Measurements from ENCODE around the gene RUNX2.

Gene RUNX2

DNA sequence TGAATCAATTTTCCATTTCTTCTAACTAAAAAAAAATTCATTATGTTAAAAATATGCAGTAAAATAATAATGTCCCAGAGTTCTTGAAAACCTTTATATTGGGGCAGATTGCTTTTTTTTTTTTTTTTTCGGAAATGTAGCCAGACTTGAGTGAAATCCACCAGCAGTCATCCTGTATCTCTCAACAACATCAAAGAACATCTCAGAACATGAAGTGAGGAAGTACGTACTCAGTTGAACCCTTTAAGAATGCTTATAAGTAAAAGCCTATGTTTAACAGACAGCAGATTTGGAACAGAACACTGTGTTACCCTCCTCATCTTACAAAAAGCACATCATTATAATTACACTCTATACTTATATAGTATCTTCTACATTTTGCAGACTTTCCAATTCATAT lies 100.6 kb downstream of the RUNX2 start:
- Histone ChIP-seq H3K9me3 (ENCODE audit: control insufficient read depth, low read length) (no peaks in the 10 kb centered on the region), H3K9ac (ENCODE audit: low read length) (no peak overlapping the region), H3K4me1 (ENCODE audit: control insufficient read depth, insufficient read depth, low read length) (peaks cover 3% of the 10 kb centered on the region)

DNA sequence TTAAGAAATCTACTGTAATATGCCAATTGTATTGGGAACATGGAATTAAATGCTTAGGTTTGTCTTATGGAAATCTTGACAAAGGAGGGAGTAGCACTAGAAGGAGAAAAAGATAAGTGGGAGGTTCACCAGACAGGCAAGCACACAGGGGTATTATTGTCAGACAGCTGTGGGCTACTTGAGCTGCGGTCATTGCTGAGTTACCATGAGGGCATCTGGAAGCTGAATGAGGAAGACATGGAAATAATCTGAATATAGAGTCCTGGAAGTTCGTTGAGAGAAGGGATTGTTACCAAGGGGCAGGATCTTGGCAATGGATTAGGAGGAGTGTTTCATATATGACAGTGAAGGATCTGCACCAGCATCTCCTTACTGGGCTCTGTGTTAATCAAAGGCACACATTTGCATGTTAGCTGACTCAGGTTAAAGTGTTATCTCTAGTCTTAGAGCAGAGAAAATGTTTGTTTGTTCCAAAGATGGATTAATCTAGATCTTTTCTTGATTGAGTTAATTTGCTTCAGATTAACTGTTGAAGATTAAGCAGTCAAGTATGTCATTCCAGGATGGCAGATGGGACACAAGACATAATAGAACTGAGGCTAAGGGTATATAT lies 102.6 kb downstream of the RUNX2 start:
- Histone ChIP-seq H3K9me3 (ENCODE audit: control insufficient read depth, low read length) (no peaks in the 10 kb centered on the region), H3K4me1 (ENCODE audit: control insufficient read depth, insufficient read depth, low read length) (peaks cover 5% of the 10 kb centered on the region), H3K4me3 (ENCODE audit: low read length) (no peak overlapping the region), H3K9ac (ENCODE audit: low read length) (no peak overlapping the region), H3K27me3 (ENCODE audit: control insufficient read depth, insufficient read depth, low read length) (no peaks in the 10 kb centered on the region), H3K36me3 (ENCODE audit: control insufficient read depth, insufficient read depth, low read length) (no peaks in the 10 kb centered on the region)

More for the DNA sequence above, 100.6 kb downstream of the RUNX2 start:
- Histone ChIP-seq H3K27me3 (ENCODE audit: control insufficient read depth, insufficient read depth, low read length) (peaks cover 12% of the 10 kb centered on the region), H3K36me3 (ENCODE audit: control insufficient read depth, insufficient read depth, low read length) (no peaks in the 10 kb centered on the region), H3K4me3 (ENCODE audit: low read length) (no peak overlapping the region)

DNA sequence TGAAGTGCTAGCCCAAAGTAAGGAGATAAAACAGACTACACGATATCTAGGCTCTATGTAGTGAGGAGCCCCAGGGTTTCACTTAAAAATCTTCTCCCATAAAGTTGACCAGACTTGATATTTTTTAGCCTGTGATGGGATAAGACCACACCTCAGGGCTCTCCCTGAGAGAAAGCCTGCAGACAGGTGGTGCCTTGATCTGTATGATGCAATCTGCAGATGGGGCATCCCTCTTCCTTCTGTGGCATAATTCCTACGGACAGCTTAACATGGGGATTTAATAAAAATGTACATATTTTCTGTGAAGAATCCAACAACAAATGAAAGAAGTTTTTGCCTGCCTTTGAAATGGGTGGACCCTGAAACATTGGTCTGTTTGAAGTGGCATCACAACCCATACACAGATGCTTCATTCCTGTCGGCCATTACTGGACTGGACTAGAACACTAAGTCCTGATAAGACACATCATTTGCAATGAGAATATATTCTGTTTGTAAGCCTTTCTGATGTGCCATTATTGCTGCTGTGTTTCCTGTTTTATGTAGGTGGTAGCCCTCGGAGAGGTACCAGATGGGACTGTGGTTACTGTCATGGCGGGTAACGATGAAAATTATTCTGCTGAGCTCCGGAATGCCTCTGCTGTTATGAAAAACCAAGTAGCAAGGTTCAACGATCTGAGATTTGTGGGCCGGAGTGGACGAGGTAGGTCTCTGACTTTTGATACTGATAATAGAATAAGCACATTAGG lies 103.4 kb downstream of the RUNX2 start:
- Histone ChIP-seq H3K9ac (ENCODE audit: low read length) (no peak overlapping the region), H3K4me1 (ENCODE audit: control insufficient read depth, insufficient read depth, low read length) (peaks cover 7% of the 10 kb centered on the region), H3K27me3 (ENCODE audit: control insufficient read depth, insufficient read depth, low read length) (no peaks in the 10 kb centered on the region), H3K4me3 (ENCODE audit: low read length) (no peak overlapping the region), H3K36me3 (ENCODE audit: control insufficient read depth, insufficient read depth, low read length) (no peaks in the 10 kb centered on the region), H3K9me3 (ENCODE audit: control insufficient read depth, low read length) (no peaks in the 10 kb centered on the region)

DNA sequence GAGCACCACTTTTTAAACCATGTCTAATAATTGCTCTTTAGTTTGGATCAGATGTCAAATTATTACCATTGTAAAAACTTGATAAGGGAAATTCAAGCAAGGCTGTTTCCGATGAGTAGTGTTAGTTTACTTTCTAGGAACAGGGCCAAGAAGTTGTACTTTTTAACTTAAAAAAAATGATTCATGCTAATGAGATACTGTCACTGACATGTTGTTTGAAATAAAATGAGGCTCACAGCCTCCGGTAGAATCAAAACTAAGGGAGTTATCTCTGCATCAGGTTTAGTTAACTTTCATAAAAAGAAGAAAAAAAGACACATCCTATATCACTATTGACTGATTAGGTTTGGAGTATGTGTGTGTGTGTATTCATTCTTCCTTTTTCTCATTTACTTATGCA lies 104.8 kb downstream of the RUNX2 start:
- Histone ChIP-seq H3K9ac (ENCODE audit: low read length) (no peak overlapping the region), H3K27me3 (ENCODE audit: control insufficient read depth, insufficient read depth, low read length) (no peaks in the 10 kb centered on the region), H3K4me1 (ENCODE audit: control insufficient read depth, insufficient read depth, low read length) (peaks cover 15% of the 10 kb centered on the region), H3K36me3 (ENCODE audit: control insufficient read depth, insufficient read depth, low read length) (no peaks in the 10 kb centered on the region), H3K4me3 (ENCODE audit: low read length) (no peak overlapping the region), H3K9me3 (ENCODE audit: control insufficient read depth, low read length) (no peaks in the 10 kb centered on the region)

DNA sequence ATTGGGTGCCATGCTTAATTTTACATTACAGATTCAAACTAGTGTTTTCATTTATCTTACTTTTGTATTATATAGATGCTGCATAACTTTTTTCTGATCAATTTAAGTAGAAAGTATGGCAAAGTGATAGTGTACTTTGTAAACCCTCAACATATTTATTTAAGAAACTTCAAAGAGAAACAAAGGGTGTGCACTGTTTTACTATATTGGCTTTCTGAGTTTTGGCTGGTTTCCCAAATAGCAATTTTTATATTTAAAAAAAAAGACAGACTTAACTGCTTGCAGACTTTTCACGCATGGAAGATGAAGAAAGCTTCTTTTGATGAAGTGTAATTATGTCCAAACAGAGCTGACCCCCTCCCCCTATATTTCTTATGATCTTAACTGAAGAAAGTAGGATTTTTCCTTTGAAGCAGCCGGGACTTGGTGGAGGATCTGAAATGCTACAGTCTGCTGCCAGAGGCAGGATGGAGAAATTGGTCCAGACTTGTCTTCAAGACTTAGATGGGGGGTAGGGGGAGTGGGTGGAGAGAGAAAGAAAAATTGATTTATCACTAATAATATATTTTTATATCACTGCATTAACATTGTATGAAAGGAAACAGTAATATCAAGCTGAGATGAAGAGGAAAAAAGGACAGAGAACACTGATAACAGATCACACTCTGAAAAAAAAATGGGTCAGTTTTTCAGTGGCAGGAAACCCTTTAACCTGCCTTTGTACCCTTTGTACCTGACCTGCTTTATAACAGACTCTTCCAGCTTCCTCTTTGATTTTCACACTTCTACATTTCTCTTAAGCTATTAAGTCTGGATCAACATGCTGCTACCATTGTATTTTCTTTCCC lies 105.6 kb downstream of the RUNX2 start:
- no peak overlapping the region for H3K4me3 ChIP-seq (ENCODE audit: low read length)
- H3K4me1 ChIP-seq (ENCODE audit: control insufficient read depth, insufficient read depth, low read length) = peaks cover 15% of the 10 kb centered on the region
- H3K36me3 ChIP-seq (ENCODE audit: control insufficient read depth, insufficient read depth, low read length) = no peaks in the 10 kb centered on the region

DNA sequence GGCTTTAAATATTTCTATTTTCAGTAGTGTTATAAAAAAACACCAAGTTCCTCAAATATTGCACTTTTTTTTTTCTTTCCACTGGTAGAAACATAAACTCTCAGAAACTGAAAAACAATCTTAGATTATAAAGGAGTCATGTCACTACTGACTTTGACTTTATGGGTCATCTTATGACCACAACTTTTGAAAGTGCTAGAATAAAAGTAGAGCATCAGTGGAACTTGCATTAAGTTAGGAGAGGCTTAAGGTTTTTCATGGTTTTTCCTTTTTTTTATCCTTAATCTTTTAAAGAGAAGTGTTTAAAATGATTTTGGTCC lies 106.2 kb downstream of the RUNX2 start:
- H3K9ac ChIP-seq (ENCODE audit: low read length) = no peak overlapping the region
- H3K27me3 ChIP-seq (ENCODE audit: control insufficient read depth, insufficient read depth, low read length) = no peaks in the 10 kb centered on the region
- H3K4me1 ChIP-seq (ENCODE audit: control insufficient read depth, insufficient read depth, low read length) = peaks cover 15% of the 10 kb centered on the region
- H3K4me3 ChIP-seq (ENCODE audit: low read length) = no peak overlapping the region
- H3K36me3 ChIP-seq (ENCODE audit: control insufficient read depth, insufficient read depth, low read length) = no peaks in the 10 kb centered on the region
- no peaks in the 10 kb centered on the region for H3K9me3 ChIP-seq (ENCODE audit: control insufficient read depth, low read length)

More for the DNA sequence above, 105.6 kb downstream of the RUNX2 start:
- H3K9ac ChIP-seq (ENCODE audit: low read length) = no peak overlapping the region
- H3K9me3 ChIP-seq (ENCODE audit: control insufficient read depth, low read length) = no peaks in the 10 kb centered on the region
- no peaks in the 10 kb centered on the region for H3K27me3 ChIP-seq (ENCODE audit: control insufficient read depth, insufficient read depth, low read length)

DNA sequence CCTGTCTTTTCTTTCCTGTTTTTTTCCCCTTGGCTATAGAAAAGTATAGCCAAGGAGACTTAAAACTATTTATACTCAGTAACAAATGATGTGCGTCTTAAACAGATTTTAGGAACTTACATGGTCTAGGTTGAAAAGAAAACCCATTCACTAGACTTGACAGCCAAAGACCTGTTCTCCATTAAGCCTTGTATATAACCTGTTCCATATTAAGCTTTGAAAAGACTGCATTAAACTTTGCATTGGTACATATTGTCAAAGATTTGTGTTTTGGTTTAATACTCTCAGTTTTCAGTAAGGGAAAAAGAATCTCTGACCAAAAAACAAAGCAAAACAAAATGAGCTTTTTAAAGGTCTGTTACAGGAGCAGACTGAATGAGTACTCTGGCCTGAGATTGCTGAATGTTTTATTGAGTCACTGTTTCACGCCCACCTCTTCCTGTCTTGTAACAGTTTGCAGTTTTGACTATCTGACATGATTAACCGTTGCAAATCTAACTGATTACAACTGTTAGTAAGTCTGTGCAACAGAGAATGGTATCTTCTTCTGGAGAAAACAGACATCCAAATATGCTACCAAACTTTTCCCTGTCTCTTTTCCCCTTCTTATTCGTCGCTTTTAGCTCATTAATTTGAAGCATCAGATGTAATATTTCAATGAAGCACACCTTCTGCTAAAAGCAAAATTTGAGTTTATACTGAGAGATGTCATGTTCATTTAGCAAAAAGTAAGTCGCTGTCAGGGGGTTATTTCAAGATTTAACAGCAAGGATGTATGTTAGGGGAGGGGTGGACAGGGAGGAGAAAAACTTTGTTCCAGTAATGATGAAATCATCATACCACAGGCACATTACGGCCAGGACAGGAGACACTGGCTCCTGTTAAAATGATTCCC lies 108.7 kb downstream of the RUNX2 start:
- no peak overlapping the region for H3K4me3 ChIP-seq (ENCODE audit: low read length)
- no peaks in the 10 kb centered on the region for H3K9me3 ChIP-seq (ENCODE audit: control insufficient read depth, low read length)
- no peaks in the 10 kb centered on the region for H3K27me3 ChIP-seq (ENCODE audit: control insufficient read depth, insufficient read depth, low read length)
- no peaks in the 10 kb centered on the region for H3K36me3 ChIP-seq (ENCODE audit: control insufficient read depth, insufficient read depth, low read length)
- H3K4me1 ChIP-seq (ENCODE audit: control insufficient read depth, insufficient read depth, low read length) = peaks cover 15% of the 10 kb centered on the region
- no peak overlapping the region for H3K9ac ChIP-seq (ENCODE audit: low read length)

DNA sequence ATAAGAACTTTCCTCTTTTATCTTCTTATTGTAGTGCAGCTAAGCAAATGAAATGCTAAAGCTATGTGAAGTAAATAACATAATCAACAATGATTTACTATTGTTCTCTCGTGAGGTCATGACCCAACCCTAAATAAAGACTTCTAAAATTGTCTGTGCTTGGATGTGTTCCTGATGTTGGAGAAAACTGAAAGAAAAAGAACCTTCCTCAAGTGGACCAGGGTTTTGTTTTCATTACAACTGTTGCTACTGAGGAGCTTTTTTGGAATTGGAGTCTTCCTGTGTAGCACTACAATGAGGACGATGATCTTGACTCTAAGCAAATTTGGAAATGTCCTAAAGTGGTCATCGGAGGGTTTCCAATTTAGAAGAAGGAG lies 109.3 kb downstream of the RUNX2 start:
- Histone ChIP-seq H3K27me3 (ENCODE audit: control insufficient read depth, insufficient read depth, low read length) (no peaks in the 10 kb centered on the region), H3K9me3 (ENCODE audit: control insufficient read depth, low read length) (no peaks in the 10 kb centered on the region), H3K9ac (ENCODE audit: low read length) (no peak overlapping the region), H3K4me3 (ENCODE audit: low read length) (no peak overlapping the region), H3K36me3 (ENCODE audit: control insufficient read depth, insufficient read depth, low read length) (no peaks in the 10 kb centered on the region), H3K4me1 (ENCODE audit: control insufficient read depth, insufficient read depth, low read length) (peaks cover 15% of the 10 kb centered on the region)

DNA sequence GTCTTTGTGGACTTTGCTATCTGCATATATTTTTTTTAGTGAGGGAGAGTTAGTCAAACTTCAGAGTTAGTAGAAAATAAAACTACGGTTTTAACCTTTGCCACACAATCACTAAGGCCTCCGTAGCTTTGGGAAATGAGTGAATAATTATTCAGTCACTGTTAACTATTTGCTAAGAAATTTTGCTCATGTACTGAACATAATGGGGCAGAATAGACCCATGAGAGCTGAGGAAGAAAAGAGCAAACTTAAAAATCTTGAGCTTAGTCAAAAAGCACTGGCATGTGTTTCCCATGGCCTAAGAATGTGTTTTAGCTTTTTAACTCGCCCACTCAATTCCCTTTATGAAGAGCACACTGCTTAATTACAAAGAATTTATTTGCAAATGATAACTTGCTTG lies 110.0 kb downstream of the RUNX2 start:
- no peaks in the 10 kb centered on the region for H3K36me3 ChIP-seq (ENCODE audit: control insufficient read depth, insufficient read depth, low read length)
- H3K4me3 ChIP-seq (ENCODE audit: low read length) = no peak overlapping the region
- peaks cover 15% of the 10 kb centered on the region for H3K4me1 ChIP-seq (ENCODE audit: control insufficient read depth, insufficient read depth, low read length)
- no peaks in the 10 kb centered on the region for H3K9me3 ChIP-seq (ENCODE audit: control insufficient read depth, low read length)
- no peak overlapping the region for H3K9ac ChIP-seq (ENCODE audit: low read length)
- H3K27me3 ChIP-seq (ENCODE audit: control insufficient read depth, insufficient read depth, low read length) = no peaks in the 10 kb centered on the region

DNA sequence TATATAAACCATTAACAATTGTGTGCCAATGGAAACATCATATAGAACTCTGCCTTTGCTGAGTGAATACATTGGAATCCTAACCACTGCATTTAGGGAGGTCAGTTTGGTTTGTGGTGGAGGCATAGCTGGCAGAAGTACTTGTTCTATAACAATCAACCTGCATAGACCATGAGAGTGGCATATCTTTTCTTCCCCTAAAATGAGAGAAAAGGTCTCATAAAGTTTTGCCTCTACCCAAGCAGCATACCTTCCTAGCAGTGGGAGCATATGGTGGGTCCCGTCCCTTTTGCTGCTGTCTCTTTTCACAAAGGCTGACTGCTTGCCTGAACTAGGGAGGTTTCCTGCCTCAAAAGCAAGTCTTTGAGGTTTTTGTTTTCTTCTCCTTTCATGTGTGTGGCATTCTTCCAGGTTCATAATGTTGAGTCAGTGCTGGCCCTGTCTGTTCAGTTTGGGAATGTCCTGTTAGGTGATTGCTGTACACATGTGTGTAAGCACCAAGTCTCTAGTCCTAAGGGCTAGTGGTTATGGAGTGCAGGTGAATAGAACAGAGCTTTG lies 110.8 kb downstream of the RUNX2 start:
- Histone ChIP-seq H3K4me1 (ENCODE audit: control insufficient read depth, insufficient read depth, low read length) (peaks cover 10% of the 10 kb centered on the region), H3K9ac (ENCODE audit: low read length) (no peak overlapping the region), H3K4me3 (ENCODE audit: low read length) (no peak overlapping the region), H3K36me3 (ENCODE audit: control insufficient read depth, insufficient read depth, low read length) (no peaks in the 10 kb centered on the region), H3K9me3 (ENCODE audit: control insufficient read depth, low read length) (no peaks in the 10 kb centered on the region), H3K27me3 (ENCODE audit: control insufficient read depth, insufficient read depth, low read length) (no peaks in the 10 kb centered on the region)

DNA sequence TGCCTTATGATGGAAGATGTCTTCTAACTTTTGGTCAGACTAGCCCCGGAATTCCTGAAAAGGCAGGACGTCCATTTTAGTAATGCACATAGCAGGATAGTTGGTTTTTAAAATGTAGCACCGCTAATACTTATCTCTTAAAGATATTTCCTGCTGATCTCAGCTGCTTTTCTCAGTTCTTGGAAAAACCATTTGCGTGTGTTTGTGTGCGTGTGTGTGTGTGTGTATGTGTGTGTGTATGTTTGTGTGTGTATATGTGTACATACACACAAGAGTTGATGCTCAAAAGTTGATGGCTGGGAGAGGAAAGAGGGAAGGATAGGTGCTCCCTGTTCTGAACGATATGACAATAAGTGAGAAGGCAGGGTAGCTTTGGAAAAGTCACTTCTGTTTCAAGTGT lies 111.3 kb downstream of the RUNX2 start:
- H3K9me3 ChIP-seq (ENCODE audit: control insufficient read depth, low read length) = no peaks in the 10 kb centered on the region
- H3K9ac ChIP-seq (ENCODE audit: low read length) = no peak overlapping the region
- H3K4me3 ChIP-seq (ENCODE audit: low read length) = no peak overlapping the region
- H3K27me3 ChIP-seq (ENCODE audit: control insufficient read depth, insufficient read depth, low read length) = no peaks in the 10 kb centered on the region
- no peaks in the 10 kb centered on the region for H3K36me3 ChIP-seq (ENCODE audit: control insufficient read depth, insufficient read depth, low read length)
- H3K4me1 ChIP-seq (ENCODE audit: control insufficient read depth, insufficient read depth, low read length) = peaks cover 10% of the 10 kb centered on the region

Measured in mucosa of stomach (tissue), 1 donor.